Measurements from ENCODE around the gene MYH2.
A peak's percentile ranks its signal among the peaks of the same experiment; 100 is the strongest.

Gene MYH2

GRCh38 chr17:10549096-10549842 is at the start of gene MYH2:
Gene MYH2 (minus strand): TSS chr17:10549658. CDS start chr17:10547920, 1,738 bp downstream.
- no peaks in the 10 kb centered on the region for H3K27me3 ChIP-seq
- no peak within 1 kb of the TSS for H3K9ac ChIP-seq
- no peak within 1 kb of the TSS for H3K27ac ChIP-seq
- no peaks in the 10 kb centered on the region for H3K4me1 ChIP-seq
- no peaks in the 10 kb centered on the region for H3K36me3 ChIP-seq
- H3K9me3 ChIP-seq (replicated peaks in 1 of 11), result 0 out of 22 replicates have a peak, but pooled peaks cover 0 to 2% (median 0%) of the 10 kb centered on the region in 11 experiments
- H4K20me1 ChIP-seq, result no peaks in the 10 kb centered on the region
- no peak within 1 kb of the TSS for H3K4me2 ChIP-seq
- TF ChIP-seq Cebpa-rat (IDR thresholded peaks at IDR 0.05), result no peak
- no peak within 1 kb of the TSS for H3K4me3 ChIP-seq

GRCh38 chr17:10598621-10599020 is 49.2 kb upstream of the MYH2 start:
- H3K4me2 ChIP-seq, result no peak overlapping the region
- no peaks in the 10 kb centered on the region for H3K27me3 ChIP-seq
- peaks cover 0 to 6% (median 0%) of the 10 kb centered on the region in 11 experiments; a peak in 1 of 22 replicates for H3K9me3 ChIP-seq (replicated peaks in 1 of 11)
- no peak overlapping the region for H3K9ac ChIP-seq
- H4K20me1 ChIP-seq, result no peaks in the 10 kb centered on the region
- TF ChIP-seq Cebpa-rat (IDR thresholded peaks at IDR 0.05), result no peak
- no peak overlapping the region for H3K4me3 ChIP-seq
- H3K4me1 ChIP-seq, result no peaks in the 10 kb centered on the region
- H3K27ac ChIP-seq, result no peak overlapping the region
- H3K36me3 ChIP-seq, result no peaks in the 10 kb centered on the region

- no peak overlapping the region for H3K4me3 ChIP-seq
- peaks cover 0 to 6% (median 0%) of the 10 kb centered on the region in 11 experiments; a peak in 1 of 22 replicates for H3K9me3 ChIP-seq (replicated peaks in 1 of 11)
- no peak overlapping the region for H3K27ac ChIP-seq
- H3K36me3 ChIP-seq, result no peaks in the 10 kb centered on the region
- no peaks in the 10 kb centered on the region for H3K27me3 ChIP-seq
- H3K4me2 ChIP-seq, result no peak overlapping the region
- H3K4me1 ChIP-seq, result no peaks in the 10 kb centered on the region
- H4K20me1 ChIP-seq, result no peaks in the 10 kb centered on the region
- no peak for TF ChIP-seq Cebpa-rat (IDR thresholded peaks at IDR 0.05)
- H3K9ac ChIP-seq, result no peak overlapping the region
Measured at GRCh38 chr17:10589553-10590145, 40.2 kb upstream of the MYH2 start.

DNA sequence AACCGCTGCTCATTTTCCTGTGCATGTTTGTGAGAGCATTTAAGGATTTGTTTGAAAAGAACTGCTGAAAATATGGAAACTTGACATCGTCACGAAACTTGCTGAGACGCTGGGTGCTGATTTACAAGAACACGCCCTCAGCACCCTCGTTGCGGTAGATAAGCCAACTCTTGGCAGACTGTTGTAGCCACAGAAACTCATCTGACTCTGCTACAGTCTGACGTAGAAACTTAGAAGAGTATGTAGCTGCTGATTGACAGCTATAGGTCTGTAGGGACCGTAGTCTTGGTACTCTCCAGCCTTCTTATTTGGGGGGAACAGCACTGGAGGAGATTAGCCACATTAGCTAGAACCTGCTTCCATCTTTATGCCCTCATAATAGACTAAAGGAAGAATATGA is 36.1 kb upstream of the MYH2 start:
- no peak overlapping the region for H3K27ac ChIP-seq
- no peaks in the 10 kb centered on the region for H3K4me1 ChIP-seq
- H3K9me3 ChIP-seq (replicated peaks in 1 of 11), result 0 out of 22 replicates have a peak, but pooled peaks cover 0 to 4% (median 0%) of the 10 kb centered on the region in 11 experiments
- H4K20me1 ChIP-seq, result no peaks in the 10 kb centered on the region
- H3K27me3 ChIP-seq, result no peaks in the 10 kb centered on the region
- H3K36me3 ChIP-seq, result no peaks in the 10 kb centered on the region
- no peak overlapping the region for H3K9ac ChIP-seq
- H3K4me3 ChIP-seq, result no peak overlapping the region
- no peak for TF ChIP-seq Cebpa-rat (IDR thresholded peaks at IDR 0.05)
- no peak overlapping the region for H3K4me2 ChIP-seq

DNA sequence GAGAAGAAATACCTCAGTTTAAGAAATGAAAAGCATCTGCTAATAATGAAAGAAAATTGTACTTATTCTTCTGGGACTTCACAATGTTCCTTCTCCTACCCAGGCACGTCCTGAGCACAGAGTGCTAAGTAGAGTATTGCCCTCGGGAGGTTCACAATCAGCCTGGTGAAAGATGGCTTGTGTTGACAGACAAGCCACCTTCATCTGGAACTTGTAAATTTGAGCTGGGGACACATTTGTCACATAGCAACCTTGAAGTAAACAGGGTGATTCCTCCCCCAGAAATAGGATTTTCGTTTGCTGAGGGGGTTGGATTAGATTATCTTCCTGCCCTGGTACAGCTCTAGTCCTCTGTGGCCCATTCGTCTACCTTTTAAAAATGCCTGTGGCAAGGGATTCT is 34.4 kb upstream of the MYH2 start:
- H3K27me3 ChIP-seq, result no peaks in the 10 kb centered on the region
- no peaks in the 10 kb centered on the region for H4K20me1 ChIP-seq
- no peak overlapping the region for H3K4me3 ChIP-seq
- no peak overlapping the region for H3K27ac ChIP-seq
- H3K9ac ChIP-seq, result no peak overlapping the region
- 0 out of 22 replicates have a peak, but pooled peaks cover 0 to 4% (median 0%) of the 10 kb centered on the region in 11 experiments for H3K9me3 ChIP-seq (replicated peaks in 1 of 11)
- TF ChIP-seq Cebpa-rat (IDR thresholded peaks at IDR 0.05), result no peak
- H3K4me2 ChIP-seq, result no peak overlapping the region
- no peaks in the 10 kb centered on the region for H3K36me3 ChIP-seq
- H3K4me1 ChIP-seq, result peaks cover 0 to 10% (median 7%) of the 10 kb centered on the region in 10 experiments; a peak in 11 of 20 replicates

DNA sequence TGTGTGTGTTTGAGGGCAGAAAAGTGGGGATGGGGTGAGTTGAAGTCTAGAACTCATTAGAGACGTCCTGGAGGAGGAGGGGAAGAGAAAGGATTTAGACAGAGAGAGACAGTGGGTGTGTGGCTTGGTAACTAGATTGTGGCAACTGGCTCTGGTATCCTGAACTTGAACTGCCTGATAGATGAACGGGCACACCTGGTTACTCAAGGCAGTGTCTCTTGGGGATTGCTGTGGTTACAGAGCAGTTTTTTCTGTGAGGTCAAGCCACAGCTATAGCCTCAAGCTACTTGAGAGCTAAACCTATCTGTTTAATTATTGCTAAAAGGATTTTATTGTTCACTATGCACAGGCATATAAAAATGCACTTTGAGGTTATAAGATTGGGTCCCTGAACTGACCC is 29.8 kb upstream of the MYH2 start:
- Histone ChIP-seq H4K20me1 (no peaks in the 10 kb centered on the region), H3K4me3 (no peak overlapping the region), H3K9me3 (replicated peaks in 1 of 11) (0 out of 22 replicates have a peak, but pooled peaks cover 0 to 4% (median 0%) of the 10 kb centered on the region in 11 experiments), H3K27me3 (no peaks in the 10 kb centered on the region), H3K4me2 (peak overlapping the region in 7 of 11 experiments; percentile 3 to 61 (median 27); a peak in 11 of 22 replicates), H3K9ac (no peak overlapping the region), H3K4me1 (peaks cover 0 to 10% (median 8%) of the 10 kb centered on the region in 10 experiments; a peak in 11 of 20 replicates), H3K27ac (no peak overlapping the region), H3K36me3 (no peaks in the 10 kb centered on the region)
- no peak for TF ChIP-seq Cebpa-rat (IDR thresholded peaks at IDR 0.05)

DNA sequence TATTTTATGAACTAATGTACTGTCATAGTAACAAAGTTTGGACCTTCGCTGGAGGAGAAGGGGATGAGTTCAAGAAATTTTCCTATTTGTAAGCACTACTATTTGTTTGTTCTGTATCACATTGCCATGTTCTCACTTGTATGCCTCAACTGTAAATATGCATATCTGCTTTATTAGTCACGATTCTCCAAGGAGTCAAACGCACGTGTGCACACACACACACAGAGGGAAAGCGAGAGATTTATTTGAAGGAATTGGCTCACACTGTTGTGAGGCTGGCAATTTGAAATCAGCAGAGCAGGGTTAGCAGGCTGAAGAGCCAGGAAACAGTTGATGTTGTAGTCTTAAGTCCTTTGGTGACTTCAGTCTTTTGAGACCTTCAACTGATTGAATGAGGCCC is 24.9 kb upstream of the MYH2 start:
- Histone ChIP-seq H3K4me2 (no peak overlapping the region), H3K4me1 (peaks cover 0 to 6% (median 4%) of the 10 kb centered on the region in 10 experiments; a peak in 11 of 20 replicates), H3K27me3 (no peaks in the 10 kb centered on the region), H3K27ac (no peak overlapping the region), H3K9ac (no peak overlapping the region), H3K9me3 (replicated peaks in 1 of 11) (no peaks in the 10 kb centered on the region), H4K20me1 (no peaks in the 10 kb centered on the region), H3K4me3 (no peak overlapping the region), H3K36me3 (no peaks in the 10 kb centered on the region)
- no peak for TF ChIP-seq Cebpa-rat (IDR thresholded peaks at IDR 0.05)

- Histone ChIP-seq H4K20me1 (no peaks in the 10 kb centered on the region), H3K27ac (no peak overlapping the region), H3K27me3 (no peaks in the 10 kb centered on the region), H3K4me3 (no peak overlapping the region), H3K4me2 (no peak overlapping the region), H3K9me3 (replicated peaks in 1 of 11) (no peaks in the 10 kb centered on the region), H3K9ac (no peak overlapping the region), H3K36me3 (no peaks in the 10 kb centered on the region), H3K4me1 (no peaks in the 10 kb centered on the region)
- TF ChIP-seq Cebpa-rat (IDR thresholded peaks at IDR 0.05), result no peak
Measured at GRCh38 chr17:10563991-10564660, 14.7 kb upstream of the MYH2 start.

GRCh38 chr17:10558049-10558448 is 8.6 kb upstream of the MYH2 start:
- TF ChIP-seq Cebpa-rat (IDR thresholded peaks at IDR 0.05), result no peak

More at GRCh38 chr17:10558049-10558448, 8.6 kb upstream of the MYH2 start:
- Histone ChIP-seq H3K4me1 (peaks cover 0 to 11% (median 0%) of the 10 kb centered on the region in 10 experiments; a peak in 5 of 20 replicates), H3K27ac (no peak overlapping the region), H4K20me1 (no peaks in the 10 kb centered on the region), H3K9ac (no peak overlapping the region), H3K9me3 (replicated peaks in 1 of 11) (0 out of 22 replicates have a peak, but pooled peaks cover 0 to 5% (median 0%) of the 10 kb centered on the region in 11 experiments), H3K36me3 (no peaks in the 10 kb centered on the region), H3K4me2 (no peak overlapping the region), H3K27me3 (no peaks in the 10 kb centered on the region), H3K4me3 (no peak overlapping the region)

All from BLaER1 treated with 17β-estradiol and CSF1 and Interleukin-3, amounts not matched to agents 10 nM and 100 nM (cell line).